Activated CD4-positive, alpha-beta T cell treated with anti-CD3 and anti-CD28 coated beads, Interleukin-2, amount 10 ng/mL, durations not matched to agents 24 days and 14 days (primary cell): ENCODE results near the gene RAB31. TPM values are rescaled to one million over a fixed set of nuclear protein-coding genes. Genes with fewer than 3 reads are reported as not detected.

Experiments used
- DNase-seq: peaks from one replicate; pipeline ENCODE4 v3.0.0; 2022
- H3K27ac Mint-ChIP-seq: one replicate; pipeline ENCODE4 v1.8.0; 2022; ENCODE audit warnings: mild to moderate bottlenecking, mixed read lengths
- H3K27me3 Mint-ChIP-seq: one replicate; pipeline ENCODE4 v1.8.0; 2022; ENCODE audit warnings: mixed read lengths
- H3K36me3 Mint-ChIP-seq: one replicate; pipeline ENCODE4 v1.8.0; 2022; ENCODE audit warnings: low read depth, mild to moderate bottlenecking, mixed read lengths
- H3K4me1 Mint-ChIP-seq: one replicate; pipeline ENCODE4 v1.8.0; 2021; ENCODE audit warnings: mixed read lengths
- H3K4me3 Mint-ChIP-seq: one replicate; pipeline ENCODE4 v1.8.0; 2022; ENCODE audit warnings: mild to moderate bottlenecking, moderate library complexity, mixed read lengths
- H3K9me3 Mint-ChIP-seq: one replicate; pipeline ENCODE4 v1.8.0; 2021; ENCODE audit warnings: mixed read lengths
- intact Hi-C: fragments of 100-400 bp; cut with micrococcal nuclease; formaldehyde crosslinking; loops from one replicate; pipeline ENCODE4 v1.15.1; 2023
- total RNA-seq: library from RNA; stranded (reverse); gene quantifications from 2 replicates; pipeline ENCODE4 v1.2.3, GENCODE V29; 2022

Gene RAB31
- total RNA-seq, 1 donor from 2014 or later: not detected

GRCh38 chr18:9683418-9684396 is 24.4 kb upstream of the RAB31 start:
- no peak overlapping the region for H3K27ac Mint-ChIP-seq
- no peak for DNase-seq
- no peaks in the 10 kb centered on the region for H3K36me3 Mint-ChIP-seq
- no peaks in the 10 kb centered on the region for H3K9me3 Mint-ChIP-seq
- peaks cover 10% of the 10 kb centered on the region for H3K4me1 Mint-ChIP-seq
- peaks cover 38% of the 10 kb centered on the region for H3K27me3 Mint-ChIP-seq
- no peak overlapping the region for H3K4me3 Mint-ChIP-seq
- intact Hi-C loops: no loop called here

- no peak for DNase-seq
- Mint-ChIP-seq H3K9me3 (peaks cover 3% of the 10 kb centered on the region), H3K36me3 (no peaks in the 10 kb centered on the region), H3K4me1 (peaks cover 10% of the 10 kb centered on the region), H3K4me3 (no peak overlapping the region), H3K27ac (no peak overlapping the region), H3K27me3 (peaks cover 40% of the 10 kb centered on the region)
- intact Hi-C loops: no loop called here
These were observed 23.1 kb upstream of the RAB31 start for GRCh38 chr18:9684881-9685614.

GRCh38 chr18:9685615-9685890 is 22.5 kb upstream of the RAB31 start:
- Mint-ChIP-seq H3K4me1 (peaks cover 10% of the 10 kb centered on the region), H3K36me3 (no peaks in the 10 kb centered on the region), H3K4me3 (no peak overlapping the region), H3K27me3 (peaks cover 37% of the 10 kb centered on the region), H3K9me3 (peaks cover 3% of the 10 kb centered on the region), H3K27ac (no peak overlapping the region)
- DNase-seq: no peak
- intact Hi-C loops: no loop called here

GRCh38 chr18:9688036-9688741 is 19.9 kb upstream of the RAB31 start:
- no peaks in the 10 kb centered on the region for H3K36me3 Mint-ChIP-seq
- no peak overlapping the region for H3K27ac Mint-ChIP-seq
- peaks cover 10% of the 10 kb centered on the region for H3K4me1 Mint-ChIP-seq
- H3K27me3 Mint-ChIP-seq: peaks cover 22% of the 10 kb centered on the region
- H3K9me3 Mint-ChIP-seq: peaks cover 3% of the 10 kb centered on the region
- no peak for DNase-seq
- H3K4me3 Mint-ChIP-seq: no peak overlapping the region
- intact Hi-C loops: no loop called here

GRCh38 chr18:9689253-9689652 is 18.8 kb upstream of the RAB31 start:
- H3K4me1 Mint-ChIP-seq: peaks cover 10% of the 10 kb centered on the region
- no peak overlapping the region for H3K27ac Mint-ChIP-seq
- intact Hi-C loops: no loop called here
- H3K27me3 Mint-ChIP-seq: peaks cover 19% of the 10 kb centered on the region
- H3K4me3 Mint-ChIP-seq: no peak overlapping the region
- no peak for DNase-seq
- no peaks in the 10 kb centered on the region for H3K36me3 Mint-ChIP-seq
- peaks cover 3% of the 10 kb centered on the region for H3K9me3 Mint-ChIP-seq

- Mint-ChIP-seq H3K4me1 (no peaks in the 10 kb centered on the region), H3K27me3 (peaks cover 19% of the 10 kb centered on the region), H3K36me3 (no peaks in the 10 kb centered on the region), H3K27ac (no peak overlapping the region), H3K9me3 (peaks cover 3% of the 10 kb centered on the region), H3K4me3 (no peak overlapping the region)
- intact Hi-C loops: no loop called here
- DNase-seq: no peak
These were observed 17.5 kb upstream of the RAB31 start for GRCh38 chr18:9690418-9691188.

- intact Hi-C loops: no loop called here
- Mint-ChIP-seq H3K36me3 (no peaks in the 10 kb centered on the region), H3K9me3 (peaks cover 3% of the 10 kb centered on the region), H3K27me3 (peaks cover 19% of the 10 kb centered on the region), H3K27ac (no peak overlapping the region), H3K4me3 (no peak overlapping the region), H3K4me1 (peaks cover 3% of the 10 kb centered on the region)
- DNase-seq: no peak
These were observed 16.9 kb upstream of the RAB31 start for GRCh38 chr18:9691235-9691634.

- Mint-ChIP-seq H3K4me3 (no peak overlapping the region), H3K9me3 (peaks cover 3% of the 10 kb centered on the region), H3K36me3 (no peaks in the 10 kb centered on the region), H3K27me3 (peaks cover 12% of the 10 kb centered on the region), H3K4me1 (peaks cover 3% of the 10 kb centered on the region), H3K27ac (no peak overlapping the region)
- DNase-seq: no peak
- intact Hi-C loops: no loop called here
These were observed 13.9 kb upstream of the RAB31 start for GRCh38 chr18:9694174-9694573.

GRCh38 chr18:9694952-9695495 is 13.1 kb upstream of the RAB31 start:
- Mint-ChIP-seq H3K4me3 (no peak overlapping the region), H3K27me3 (peaks cover 11% of the 10 kb centered on the region), H3K27ac (no peak overlapping the region), H3K9me3 (no peaks in the 10 kb centered on the region), H3K36me3 (no peaks in the 10 kb centered on the region), H3K4me1 (peaks cover 3% of the 10 kb centered on the region)
- no peak for DNase-seq
- intact Hi-C loops: no loop called here

GRCh38 chr18:9695605-9696004 is 12.5 kb upstream of the RAB31 start:
- H3K27ac Mint-ChIP-seq: no peak overlapping the region
- no peak for DNase-seq
- peaks cover 3% of the 10 kb centered on the region for H3K4me1 Mint-ChIP-seq
- H3K27me3 Mint-ChIP-seq: peaks cover 13% of the 10 kb centered on the region
- H3K36me3 Mint-ChIP-seq: no peaks in the 10 kb centered on the region
- no peaks in the 10 kb centered on the region for H3K9me3 Mint-ChIP-seq
- no peak overlapping the region for H3K4me3 Mint-ChIP-seq
- intact Hi-C loops: no loop called here

- Mint-ChIP-seq H3K36me3 (no peaks in the 10 kb centered on the region), H3K9me3 (no peaks in the 10 kb centered on the region), H3K27me3 (peaks cover 11% of the 10 kb centered on the region), H3K4me1 (peaks cover 3% of the 10 kb centered on the region), H3K27ac (no peak overlapping the region), H3K4me3 (no peak overlapping the region)
- DNase-seq: no peak
- intact Hi-C loops: no loop called here
These were observed 12.0 kb upstream of the RAB31 start for GRCh38 chr18:9696112-9696511.

GRCh38 chr18:9696701-9697100 is 11.4 kb upstream of the RAB31 start:
- peaks cover 3% of the 10 kb centered on the region for H3K4me1 Mint-ChIP-seq
- H3K9me3 Mint-ChIP-seq: no peaks in the 10 kb centered on the region
- H3K36me3 Mint-ChIP-seq: no peaks in the 10 kb centered on the region
- no peak for DNase-seq
- no peak overlapping the region for H3K27ac Mint-ChIP-seq
- peaks cover 9% of the 10 kb centered on the region for H3K27me3 Mint-ChIP-seq
- H3K4me3 Mint-ChIP-seq: no peak overlapping the region
- intact Hi-C loops: no loop called here

- H3K27me3 Mint-ChIP-seq: peaks cover 9% of the 10 kb centered on the region
- no peak for DNase-seq
- H3K4me3 Mint-ChIP-seq: no peak overlapping the region
- H3K27ac Mint-ChIP-seq: no peak overlapping the region
- no peaks in the 10 kb centered on the region for H3K9me3 Mint-ChIP-seq
- H3K36me3 Mint-ChIP-seq: no peaks in the 10 kb centered on the region
- H3K4me1 Mint-ChIP-seq: peaks cover 3% of the 10 kb centered on the region
- intact Hi-C loops: no loop called here
These were observed 11.0 kb upstream of the RAB31 start for GRCh38 chr18:9697121-9697520.
